Medulla oblongata (tissue), 1 donor: ENCODE measurements around the gene POU6F1.
"Not testable (repeated sequence)": the region's sequence is repeated elsewhere in the genome, so short reads cannot be mapped to it uniquely, and the experiment has no call there.

Source experiments
- DNase-seq: peaks from one replicate; pipeline ENCODE4 v3.0.0-alpha.2; 2015; ENCODE audit errors: extremely low spot score

POU6F1 gene

GRCh38 chr12:51227962-51228361 is 10.1 kb upstream of the POU6F1 start:
- no peak for DNase-seq

GRCh38 chr12:51227112-51227511 is 9.2 kb upstream of the POU6F1 start:
- not testable (repeated sequence) for DNase-seq

- DNase-seq = no peak
Measured at GRCh38 chr12:51225771-51226170, 7.9 kb upstream of the POU6F1 start.

- no peak for DNase-seq
Measured at GRCh38 chr12:51225234-51225633, 7.4 kb upstream of the POU6F1 start.

- DNase-seq = no peak
Measured at GRCh38 chr12:51224625-51225024, 6.8 kb upstream of the POU6F1 start.

- DNase-seq = no peak
Measured at GRCh38 chr12:51222461-51222860, 4.6 kb upstream of the POU6F1 start.

- DNase-seq = not testable (repeated sequence)
Measured at GRCh38 chr12:51219857-51220256, 2.0 kb upstream of the POU6F1 start.

GRCh38 chr12:51219322-51219721 is 1.5 kb upstream of the POU6F1 start:
- no peak for DNase-seq

- DNase-seq = no peak
Measured at GRCh38 chr12:51218607-51219161, 822 bp upstream of the POU6F1 start.

GRCh38 chr12:51217133-51217967 is 512 bp downstream of the POU6F1 start:
- DNase-seq = peak; percentile 73

GRCh38 chr12:51216642-51217041 is 1.2 kb downstream of the POU6F1 start:
- no peak for DNase-seq

GRCh38 chr12:51214895-51215294 is 3.0 kb downstream of the POU6F1 start:
- no peak for DNase-seq

- DNase-seq = peak; percentile 81
Measured at GRCh38 chr12:51210690-51211395, 7.0 kb downstream of the POU6F1 start.

- DNase-seq = no peak
Measured at GRCh38 chr12:51209259-51209658, 8.6 kb downstream of the POU6F1 start.

- DNase-seq = no peak
Measured at GRCh38 chr12:51208016-51208660, 9.7 kb downstream of the POU6F1 start.

- peak; percentile 62 for DNase-seq
Measured at GRCh38 chr12:51205350-51205749, 12.5 kb downstream of the POU6F1 start.

GRCh38 chr12:51202718-51203117 is 15.1 kb downstream of the POU6F1 start:
- DNase-seq = no peak

- no peak for DNase-seq
Measured at GRCh38 chr12:51200806-51201205, 17.1 kb downstream of the POU6F1 start.

GRCh38 chr12:51200156-51200555 is 17.7 kb downstream of the POU6F1 start:
- no peak for DNase-seq

- DNase-seq = no peak
Measured at GRCh38 chr12:51199366-51199945, 18.4 kb downstream of the POU6F1 start.

GRCh38 chr12:51198568-51199365 is 19.1 kb downstream of the POU6F1 start:
- no peak for DNase-seq
